Activated CD4-positive, alpha-beta T cell treated with anti-CD3 and anti-CD28 coated beads, Interleukin-2, amount 50 U/mL, for 16 hours (primary cell): ENCODE data around the gene PDE4D.
"Not testable (repeated sequence)": the region's sequence is repeated elsewhere in the genome, so short reads cannot be mapped to it uniquely, and the experiment has no call there.

Experiments used
- DNase-seq: peaks from one replicate; pipeline ENCODE4 v3.0.0-alpha.2; 2020

The PDE4D gene

DNA sequence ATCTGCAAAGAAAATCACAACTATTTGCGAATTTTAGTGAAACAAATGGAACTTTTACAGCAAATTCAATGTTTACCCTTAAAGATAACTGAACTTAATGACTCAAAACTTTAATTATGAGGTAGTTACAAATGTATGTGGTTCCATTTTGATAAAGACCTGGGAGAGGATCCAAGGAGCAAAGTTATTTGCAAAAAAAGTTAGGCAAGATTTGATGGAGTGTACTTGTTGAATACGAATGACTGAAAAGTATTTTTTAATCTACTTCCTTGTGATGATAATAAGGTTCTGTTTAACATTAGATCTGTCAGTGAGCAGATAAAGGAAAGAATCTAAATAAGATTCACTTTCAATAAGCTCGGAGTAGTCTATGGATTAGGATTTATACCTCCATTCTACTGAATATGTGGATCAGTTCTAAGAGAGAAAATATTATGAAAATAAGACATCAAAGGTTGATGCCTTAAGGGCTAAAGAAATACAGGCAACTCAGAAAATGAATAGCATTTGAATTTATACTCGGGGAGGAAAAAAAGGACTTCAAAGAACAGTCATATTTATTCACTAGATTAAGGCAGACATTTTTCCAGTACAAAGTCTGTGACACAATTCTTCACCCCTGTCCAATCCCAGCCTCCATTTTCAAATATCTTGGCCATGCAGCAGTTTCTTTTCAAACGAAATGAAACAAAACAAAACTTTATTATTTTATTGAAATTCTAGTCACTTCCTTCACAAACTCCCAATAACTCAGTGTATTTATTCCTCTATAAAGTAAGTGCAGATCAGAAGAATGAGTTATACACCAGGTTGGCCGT lies 199.8 kb downstream of the PDE4D start:
- no peak for DNase-seq

DNA sequence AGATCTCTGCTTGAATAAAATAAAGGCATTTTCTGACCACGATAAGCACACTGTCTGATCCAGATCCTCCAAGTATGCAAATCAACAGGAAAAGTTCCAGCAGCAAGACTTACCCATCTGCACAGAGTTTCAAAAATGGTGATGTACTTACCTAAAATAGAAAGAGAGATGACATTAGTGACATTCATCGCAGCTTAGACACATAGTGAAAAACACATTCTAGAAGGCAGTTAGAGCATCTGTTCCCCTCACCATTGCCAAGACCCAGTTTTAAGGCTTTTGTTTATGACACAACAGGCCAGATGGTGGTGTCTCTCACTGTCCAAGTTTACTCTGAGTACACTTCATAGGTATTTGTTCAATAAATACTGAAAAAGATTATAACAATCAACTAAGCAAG lies 207.7 kb downstream of the PDE4D start:
- DNase-seq, result no peak

DNA sequence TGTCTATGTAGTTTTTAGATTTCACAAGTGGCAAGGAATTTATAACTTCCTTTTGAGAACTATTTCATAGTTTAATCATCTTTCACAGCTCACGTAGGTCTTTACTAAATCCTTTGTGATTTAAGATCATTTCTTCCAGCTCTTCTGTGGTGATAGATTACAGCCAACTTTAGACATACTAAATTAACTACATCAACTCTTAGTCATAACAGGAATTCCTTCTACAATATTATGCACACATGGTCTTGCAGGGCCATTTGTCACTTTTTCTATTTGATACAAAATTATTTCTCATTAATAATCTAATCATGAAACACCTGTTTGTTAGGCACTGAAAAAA lies 208.4 kb downstream of the PDE4D start:
- no peak for DNase-seq

DNA sequence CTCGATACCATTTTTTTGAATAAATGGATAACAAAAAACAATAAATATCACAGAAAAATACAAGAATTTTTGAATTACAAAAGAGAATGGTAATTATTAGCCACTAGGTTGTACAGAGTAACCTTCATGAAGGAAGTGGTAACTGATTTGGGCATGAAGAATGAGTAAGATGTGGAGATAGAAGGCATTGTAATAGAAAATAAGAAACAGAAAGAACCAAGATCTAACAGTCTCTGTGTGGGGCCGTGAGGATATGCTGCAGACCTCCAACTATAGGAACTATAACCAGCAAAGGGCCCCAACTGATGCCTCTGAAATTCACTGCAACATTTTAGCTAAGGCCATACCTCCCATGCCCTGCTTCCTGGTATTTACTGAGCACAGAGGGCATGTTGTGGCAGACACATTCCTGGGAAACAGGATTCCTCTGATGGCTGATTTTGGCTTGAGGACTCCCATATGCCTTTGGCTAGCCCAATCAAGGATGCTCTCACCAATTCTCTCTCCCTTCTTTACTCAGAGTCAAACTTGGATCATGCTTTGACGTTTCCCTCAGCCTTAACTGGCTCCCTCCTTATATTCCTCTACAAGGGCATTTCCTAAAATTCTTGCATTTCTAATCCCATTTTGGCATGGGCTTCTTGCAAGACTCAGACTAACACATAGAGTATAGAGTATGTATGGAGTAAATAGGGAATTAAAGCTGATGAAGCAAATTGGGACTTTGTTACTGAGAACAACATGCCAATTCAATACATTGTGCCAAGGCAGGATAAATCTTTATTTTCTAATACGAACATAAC lies 208.9 kb downstream of the PDE4D start:
- no peak for DNase-seq

DNA sequence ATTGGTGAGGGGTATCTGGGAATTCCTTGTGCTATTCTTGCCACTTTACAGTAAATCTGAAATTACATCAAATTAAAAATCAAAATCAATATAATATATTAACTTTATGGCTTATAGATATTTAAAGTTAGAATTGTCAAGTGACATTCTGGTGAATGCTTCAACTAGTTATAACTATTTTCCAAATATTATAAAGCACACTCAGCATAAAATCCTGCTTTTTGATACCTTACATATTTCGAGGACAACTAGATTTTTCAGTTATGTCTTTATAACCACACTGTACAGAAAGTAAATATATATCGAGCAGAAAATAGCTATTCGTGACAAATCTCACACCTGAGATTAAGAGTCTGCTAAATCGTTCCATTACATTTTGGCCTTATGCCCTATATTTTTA lies 210.2 kb downstream of the PDE4D start:
- DNase-seq, result no peak

DNA sequence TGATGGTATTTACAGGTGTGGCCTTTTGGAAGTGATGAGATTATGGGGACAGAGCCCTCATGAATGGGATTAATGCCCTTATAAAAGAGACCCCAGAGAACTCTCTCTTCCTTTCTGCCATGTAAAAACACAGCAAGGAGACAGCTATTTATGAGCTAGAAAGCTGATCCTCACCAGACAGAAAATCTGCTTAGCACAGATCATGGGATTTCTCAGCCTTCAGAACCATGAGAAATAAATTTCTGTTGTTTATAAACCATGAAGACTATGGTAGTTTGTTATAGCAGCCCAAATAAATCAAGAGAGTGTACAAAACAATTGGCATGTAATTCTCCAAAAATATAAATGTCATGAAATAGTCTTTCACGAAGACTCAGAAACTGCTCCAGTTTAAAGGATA lies 211.0 kb downstream of the PDE4D start:
- DNase-seq, result no peak

DNA sequence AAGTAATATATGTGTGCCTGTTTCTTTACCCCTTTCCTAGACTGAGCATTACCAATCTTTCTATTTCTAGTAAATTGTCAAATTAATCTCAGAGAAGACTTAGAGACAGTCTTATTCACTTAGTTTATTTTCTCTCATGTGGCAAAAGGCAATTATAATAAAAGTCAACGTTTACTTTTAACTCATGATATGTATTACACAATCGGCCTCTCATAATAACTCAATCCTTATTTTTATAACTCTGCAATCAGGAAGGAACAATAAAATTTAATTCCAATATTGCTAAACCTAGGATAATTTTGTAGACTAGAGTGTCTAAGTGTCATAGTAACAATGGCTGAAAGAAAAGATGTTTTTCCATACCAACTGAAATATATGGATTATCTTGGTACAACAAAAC lies 214.6 kb downstream of the PDE4D start:
- no peak for DNase-seq

DNA sequence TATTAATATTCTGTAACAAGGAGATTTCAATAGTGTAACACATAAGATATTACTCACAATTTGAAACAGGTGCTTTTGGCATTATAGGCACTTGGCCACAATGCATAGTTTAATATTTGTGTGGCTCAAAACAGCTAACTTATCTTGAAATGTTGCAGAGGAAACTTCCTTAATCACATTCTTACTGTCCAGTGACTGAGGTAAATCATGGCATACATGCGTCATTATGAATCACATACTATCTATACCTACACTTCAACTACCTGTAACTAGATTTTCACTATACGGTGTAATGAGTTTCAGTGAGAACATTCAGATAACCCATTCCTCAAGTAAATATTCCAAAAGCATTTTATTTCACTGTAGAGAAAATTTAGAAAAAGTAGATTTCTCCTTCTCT lies 218.8 kb downstream of the PDE4D start:
- DNase-seq, result no peak

DNA sequence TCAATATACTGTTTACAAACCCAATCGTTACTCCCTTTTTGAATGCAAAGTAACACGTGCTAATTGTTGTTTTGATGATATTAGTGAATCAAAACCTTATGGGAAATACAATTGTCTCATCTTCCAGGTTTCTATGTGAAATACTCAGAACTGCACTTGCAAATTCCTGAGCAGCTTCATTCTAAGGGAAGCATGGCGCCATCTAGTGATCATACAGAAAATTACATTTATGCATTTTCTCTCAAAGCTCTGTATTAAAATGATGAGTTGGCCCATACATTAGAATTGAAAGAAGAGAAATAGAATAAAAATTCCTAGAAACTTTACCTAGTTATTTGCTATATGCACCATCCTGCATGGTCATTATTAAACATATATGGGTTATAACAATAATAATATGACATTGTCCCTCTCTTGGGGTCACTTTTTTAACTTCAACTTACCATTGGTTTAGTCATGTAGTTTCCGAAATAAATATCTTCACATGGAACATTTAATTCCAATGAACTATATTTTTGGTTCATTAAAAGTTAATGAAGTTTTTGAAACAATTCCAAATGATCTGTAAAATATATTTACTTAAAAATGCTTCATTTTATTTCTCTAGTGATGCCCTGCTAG lies 220.0 kb downstream of the PDE4D start:
- peak; percentile 50 for DNase-seq

DNA sequence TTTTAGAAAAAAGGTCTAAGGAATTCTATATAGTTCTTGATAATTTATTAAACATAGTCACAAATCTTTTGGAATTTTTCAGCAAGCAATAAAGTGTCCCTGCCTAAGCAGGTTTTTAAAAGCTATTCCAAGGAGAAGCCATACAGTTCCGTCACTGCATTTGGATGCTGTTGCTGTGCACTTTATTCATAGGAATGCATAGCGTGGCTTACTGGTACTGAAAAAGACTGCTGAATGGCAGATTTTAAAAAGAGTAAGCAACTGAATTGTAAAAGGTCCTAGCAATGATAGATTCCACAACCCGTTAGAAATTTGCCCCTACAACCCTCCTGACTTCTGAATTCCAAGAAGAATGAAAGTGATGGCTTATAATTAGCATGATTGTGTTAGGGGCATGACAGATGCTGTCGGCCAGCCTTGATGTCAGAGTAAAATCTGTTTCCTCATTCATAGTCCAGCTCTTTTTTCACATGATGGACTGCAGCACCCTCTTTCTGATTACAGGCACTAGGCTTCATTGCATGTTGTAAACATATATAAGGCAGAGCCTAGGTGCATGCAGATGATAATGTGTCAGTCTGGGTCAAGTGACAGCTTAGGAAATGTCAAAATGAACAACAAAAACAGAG lies 227.0 kb downstream of the PDE4D start:
- DNase-seq, result no peak

DNA sequence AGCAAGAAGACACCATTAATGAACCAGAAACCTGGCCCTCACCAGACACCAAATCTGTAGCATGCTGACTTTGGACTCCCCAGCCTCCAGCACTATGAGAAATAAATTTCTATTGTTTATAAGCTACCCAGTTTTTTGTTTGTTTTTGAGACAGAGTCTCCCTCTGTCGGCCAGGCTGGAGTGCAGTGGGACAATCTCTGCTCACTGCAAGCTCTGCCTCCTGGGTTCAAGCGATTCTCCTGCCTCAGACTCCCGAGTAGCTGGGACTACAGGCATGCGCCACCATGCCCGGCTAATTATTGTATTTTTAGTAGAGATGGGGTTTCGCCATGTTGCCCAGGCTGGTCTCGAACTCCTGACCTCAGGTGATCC lies 227.7 kb downstream of the PDE4D start:
- DNase-seq, result not testable (repeated sequence)

DNA sequence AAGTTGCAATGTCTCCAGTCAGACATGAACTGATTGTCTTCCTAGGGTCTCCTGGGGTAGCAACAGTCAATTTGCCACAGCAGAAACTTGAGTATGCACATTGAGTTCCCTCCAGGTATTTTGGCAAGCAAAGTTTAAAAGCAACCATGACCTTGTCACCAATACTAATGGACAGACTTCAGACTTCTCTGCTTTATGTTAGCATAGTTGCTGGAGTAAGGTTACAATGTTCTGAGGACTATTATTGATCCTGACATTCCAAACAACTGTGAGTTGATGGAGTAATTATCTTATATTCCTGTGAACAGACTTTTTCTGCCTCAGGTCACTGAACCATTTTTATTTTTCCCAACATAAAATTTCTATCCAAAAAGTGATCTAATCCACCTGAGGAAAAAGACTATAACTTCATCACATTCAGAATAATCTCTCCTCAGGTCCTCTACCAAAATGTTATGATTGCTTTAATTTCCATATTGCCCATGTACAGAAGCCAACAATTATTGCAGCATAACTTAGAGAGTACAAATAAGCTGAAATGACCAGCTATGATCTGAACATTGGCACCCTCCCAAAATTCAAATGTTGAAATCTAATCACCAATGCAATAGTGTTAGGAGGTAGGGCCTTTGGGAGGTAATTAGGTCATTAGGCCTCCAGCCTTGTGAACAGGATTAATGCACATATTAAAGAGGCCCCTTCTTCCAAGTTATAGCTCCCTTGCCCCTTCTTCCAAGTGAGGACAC lies 228.3 kb downstream of the PDE4D start:
- no peak for DNase-seq

DNA sequence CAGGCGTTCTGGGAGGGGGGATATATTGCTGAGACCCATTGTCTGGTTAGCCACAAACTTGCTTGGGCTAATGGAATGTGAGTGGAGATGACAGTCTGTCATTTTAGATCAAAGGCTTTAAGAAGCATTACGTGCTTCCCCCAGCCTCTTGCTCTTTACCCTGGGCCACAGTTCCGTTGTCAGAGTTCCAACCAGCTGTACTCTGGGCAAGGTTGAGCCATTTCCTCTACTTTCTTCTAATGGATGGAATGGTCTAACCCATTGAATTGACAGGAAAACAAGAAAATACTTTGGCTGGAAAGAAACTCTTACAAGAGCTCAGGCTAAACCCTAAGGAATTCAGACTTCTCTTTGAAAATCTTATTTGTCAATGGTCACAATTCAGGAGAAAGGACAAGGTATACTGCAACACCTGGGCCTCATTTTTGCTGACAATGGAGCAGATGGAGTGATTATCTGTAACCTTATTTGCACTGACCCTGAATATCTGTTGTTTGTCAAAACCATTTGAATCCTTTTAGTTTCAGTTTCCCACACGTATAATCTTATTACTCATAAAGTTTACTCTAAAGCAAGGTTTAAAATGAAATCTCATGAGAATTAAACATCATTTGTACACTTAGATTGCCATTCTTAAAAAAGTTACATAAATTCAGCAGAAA lies 231.4 kb downstream of the PDE4D start:
- DNase-seq, result no peak

DNA sequence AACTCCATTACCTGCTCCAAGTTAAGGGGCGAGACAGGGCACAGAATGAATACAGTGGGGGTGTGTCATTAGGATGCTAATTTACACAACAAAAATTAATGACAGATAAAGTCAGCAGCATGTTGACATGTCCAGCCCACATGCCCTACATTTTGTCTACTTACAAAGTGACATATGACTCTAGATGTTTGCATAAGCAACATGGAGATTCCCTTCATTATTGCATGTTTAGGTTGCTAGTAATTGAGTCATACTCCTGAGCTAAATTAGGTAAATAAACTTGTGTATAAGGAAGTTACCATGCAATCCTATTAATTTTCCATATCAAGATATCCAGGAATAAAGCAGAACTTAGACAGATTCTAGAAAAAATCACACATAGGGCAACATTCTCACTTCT lies 232.2 kb downstream of the PDE4D start:
- DNase-seq, result no peak

DNA sequence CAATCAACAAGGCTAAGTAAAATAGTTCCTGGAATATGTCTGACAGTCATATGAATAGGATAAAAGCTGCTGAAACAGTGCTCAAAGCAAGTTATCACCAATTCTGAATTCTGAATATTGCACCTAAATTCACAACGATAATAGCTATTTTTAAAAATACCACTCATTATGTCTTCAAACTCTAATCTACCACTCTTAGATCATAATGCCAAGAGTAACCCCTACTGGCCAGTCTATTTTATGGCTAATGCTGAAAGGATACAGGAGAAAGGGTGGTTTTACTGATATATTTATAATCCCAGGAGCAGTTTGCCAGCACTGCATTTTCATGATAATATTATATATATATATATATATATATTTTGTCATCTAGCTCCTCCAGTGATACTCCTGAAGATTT lies 232.8 kb downstream of the PDE4D start:
- peak; percentile 10 for DNase-seq

DNA sequence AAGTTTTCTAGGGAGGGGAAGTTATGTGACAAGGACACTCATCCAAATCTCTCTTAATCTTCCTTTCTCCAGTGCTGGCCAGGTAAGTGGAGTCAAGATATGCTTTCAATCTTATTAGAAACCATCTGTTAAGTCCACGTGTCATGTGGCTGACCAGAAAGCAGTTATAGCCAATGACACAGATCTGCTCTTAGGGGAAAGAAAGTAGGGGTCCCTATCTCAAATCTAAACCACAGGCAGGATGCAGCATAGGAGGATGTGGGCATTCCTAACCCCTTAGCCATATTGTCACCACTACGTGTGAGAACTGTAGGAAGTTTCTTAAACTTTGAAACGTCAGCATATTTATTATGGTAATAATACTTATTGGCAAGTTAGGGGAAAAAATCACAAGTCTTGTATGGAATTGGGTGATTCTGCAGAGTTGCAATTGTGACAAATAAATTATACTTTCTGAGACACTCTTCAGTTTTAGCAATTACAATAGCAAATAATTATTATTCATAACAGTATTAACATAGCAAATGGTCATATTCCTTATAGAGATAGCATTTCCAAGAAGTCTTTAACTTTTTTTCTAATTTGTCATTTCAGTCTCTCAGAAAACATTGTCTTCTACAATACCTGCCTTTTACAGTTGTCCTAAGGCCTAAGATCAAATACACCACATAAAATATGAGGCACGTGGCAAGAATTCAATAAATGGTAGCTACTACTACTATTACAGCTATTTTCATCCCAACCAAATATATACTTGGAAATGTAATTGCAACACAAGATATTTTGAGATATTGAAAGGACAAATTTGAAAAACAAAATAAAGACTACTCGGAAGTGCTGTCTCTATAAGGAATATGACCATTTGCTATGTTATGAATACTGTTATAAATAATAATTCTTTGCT lies 236.9 kb downstream of the PDE4D start:
- DNase-seq, result peak; percentile 16

DNA sequence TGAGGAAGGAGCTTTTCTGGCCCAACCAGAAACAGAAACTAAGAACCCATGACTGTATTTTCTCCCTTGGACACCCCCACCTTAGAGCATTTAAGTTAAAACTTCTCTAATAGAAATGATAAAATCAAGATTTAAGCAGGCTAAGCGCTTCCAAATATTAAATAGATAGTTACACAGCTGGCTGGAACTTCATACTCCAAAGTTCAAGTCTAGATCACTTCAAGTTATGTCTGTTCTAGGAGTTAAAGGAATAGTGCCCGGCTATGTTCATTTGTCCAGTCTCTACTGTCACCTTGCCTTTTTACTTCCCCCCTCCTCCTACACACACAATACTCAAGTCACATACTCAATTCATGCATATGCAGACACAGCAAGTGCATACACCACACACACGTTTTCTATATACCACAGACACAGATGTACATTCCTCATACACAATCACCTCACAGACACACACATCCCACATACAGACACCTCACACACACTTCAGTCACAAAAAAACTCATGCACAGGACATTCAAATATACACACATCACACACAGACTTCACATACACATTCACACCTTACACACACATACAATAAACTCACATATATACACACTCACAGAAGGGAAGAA lies 237.7 kb downstream of the PDE4D start:
- DNase-seq, result no peak

DNA sequence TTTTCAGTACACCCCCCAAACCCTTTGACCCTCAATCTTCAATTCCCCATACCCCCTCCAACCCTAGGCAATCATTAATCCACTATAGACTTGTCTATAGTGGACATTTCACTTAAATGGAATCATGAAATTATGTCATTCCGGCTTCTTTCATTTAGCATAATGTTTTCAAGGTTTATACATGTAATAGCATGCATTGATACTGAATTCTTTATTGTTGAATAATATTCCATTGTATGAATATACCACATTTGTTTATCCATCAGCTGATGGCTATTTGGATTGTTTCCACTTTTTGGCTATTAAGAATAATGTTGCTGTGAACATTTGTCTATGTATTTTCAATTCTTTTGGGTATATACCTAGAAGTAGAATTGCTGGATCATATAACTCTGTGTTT lies 238.8 kb downstream of the PDE4D start:
- no peak for DNase-seq

DNA sequence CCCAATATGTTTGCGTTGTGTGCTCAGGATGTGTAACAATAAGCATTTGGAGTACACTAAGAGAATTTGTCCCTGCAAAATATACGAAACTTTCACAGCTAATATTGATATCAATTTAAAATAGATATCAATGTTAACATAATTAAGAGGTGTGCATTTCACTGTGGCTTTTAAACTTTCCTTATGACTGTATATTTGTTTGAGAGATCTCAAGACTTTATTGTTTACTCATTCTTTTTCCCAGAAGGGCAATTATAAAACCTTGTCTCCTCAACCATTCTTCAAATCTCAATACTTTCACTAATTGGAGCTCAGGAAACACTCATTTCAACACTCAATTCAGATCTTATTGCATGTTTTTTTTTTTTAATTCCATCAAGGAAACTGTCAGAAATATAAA lies 241.1 kb downstream of the PDE4D start:
- DNase-seq, result no peak
